Measurements from ENCODE around the gene PELO.

PELO gene

DNA sequence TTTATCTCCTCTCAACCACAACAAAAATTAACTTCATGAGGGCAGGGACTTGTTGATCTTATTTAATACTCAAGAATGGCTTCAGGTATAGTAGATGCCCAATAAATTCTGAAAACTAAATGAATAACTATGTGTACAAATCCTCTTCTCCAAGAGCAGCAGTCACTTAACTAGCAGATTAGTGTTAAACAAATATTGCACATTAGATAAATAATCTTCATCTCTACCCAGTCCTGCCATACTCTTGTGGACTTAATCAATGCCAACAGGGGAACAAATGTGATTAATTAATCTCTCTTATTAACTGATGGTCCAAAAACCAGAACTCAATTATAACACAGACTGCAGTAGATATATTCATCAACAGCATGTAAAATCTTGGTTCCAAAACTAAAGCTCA lies 15.0 kb upstream of the PELO start:
- DNase-seq = no peak

DNA sequence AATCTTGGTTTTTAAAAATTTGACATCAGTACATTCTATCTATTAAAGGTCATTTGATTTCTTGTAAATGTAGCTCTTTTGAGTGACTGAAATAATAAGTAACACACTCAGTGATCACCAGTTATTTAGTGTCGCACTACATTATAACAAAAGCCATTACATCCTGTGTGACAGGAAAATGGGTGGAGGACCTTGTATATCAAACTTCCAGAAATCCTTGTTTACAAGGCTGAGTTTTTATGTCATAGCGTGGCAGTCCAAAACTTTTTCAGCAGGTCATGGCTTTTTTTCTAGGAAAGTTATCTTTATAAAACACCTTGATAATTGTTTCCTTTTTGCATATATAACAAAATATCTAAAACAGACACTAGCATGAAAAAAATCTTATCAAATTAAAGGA lies 14.4 kb upstream of the PELO start:
- no peak for DNase-seq

DNA sequence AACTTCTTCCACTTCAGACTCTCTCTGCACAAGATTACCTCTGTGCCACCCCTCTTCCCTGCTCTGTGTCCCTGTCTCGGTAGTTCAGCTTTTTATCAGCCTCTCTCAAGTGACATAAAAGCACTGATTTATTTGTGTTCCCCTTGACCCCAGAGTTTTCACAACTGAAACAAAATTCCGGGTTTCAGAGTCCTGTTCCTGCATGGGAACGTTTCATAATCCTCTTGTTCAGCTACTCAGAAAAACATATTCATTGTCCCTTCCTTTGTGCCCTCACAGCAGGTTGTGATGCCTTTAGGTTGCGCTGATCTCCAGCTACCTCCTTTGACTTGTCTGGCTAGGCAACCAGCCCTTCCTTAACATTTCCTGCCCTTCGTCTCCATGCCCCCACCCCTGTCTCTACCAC lies 13.7 kb upstream of the PELO start:
- DNase-seq = no peak

DNA sequence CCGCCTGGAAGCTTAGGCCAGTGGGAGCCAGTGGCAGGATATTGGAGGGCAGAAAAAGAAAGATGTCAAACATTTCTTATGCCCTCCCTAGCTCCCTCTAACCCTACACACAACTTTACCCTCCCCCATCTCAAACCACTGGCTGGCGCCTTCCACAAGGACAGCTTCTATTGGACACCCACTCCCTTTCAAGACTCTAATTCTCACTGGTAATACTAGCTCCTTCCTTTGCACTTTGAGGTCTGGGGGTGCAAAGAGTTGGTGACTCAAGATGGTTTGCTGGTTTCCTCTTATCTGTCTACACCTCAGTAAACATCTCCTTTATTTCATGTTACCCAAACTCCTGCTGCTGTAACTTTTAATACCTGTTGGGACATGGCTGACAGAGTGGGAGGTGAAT lies 11.6 kb upstream of the PELO start:
- DNase-seq = peak; percentile 56

DNA sequence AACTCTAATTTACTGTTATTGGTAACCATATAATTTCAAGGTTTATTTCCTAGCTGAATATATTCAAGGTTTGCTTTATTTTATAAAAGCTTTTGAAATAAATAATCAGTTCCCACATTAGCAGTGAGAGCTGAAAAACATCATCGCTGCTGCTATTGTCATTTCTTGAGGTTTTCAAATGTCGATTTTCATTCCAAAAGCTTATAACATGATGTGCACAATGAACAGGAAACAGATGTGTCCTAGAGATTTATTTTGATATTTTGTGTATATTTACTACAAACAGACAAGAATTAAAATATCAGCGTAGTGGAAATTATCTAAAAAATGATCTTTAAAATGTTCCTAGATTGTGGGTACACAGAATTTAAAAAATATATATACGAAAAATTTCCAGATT lies 10.5 kb upstream of the PELO start:
- no peak for DNase-seq

DNA sequence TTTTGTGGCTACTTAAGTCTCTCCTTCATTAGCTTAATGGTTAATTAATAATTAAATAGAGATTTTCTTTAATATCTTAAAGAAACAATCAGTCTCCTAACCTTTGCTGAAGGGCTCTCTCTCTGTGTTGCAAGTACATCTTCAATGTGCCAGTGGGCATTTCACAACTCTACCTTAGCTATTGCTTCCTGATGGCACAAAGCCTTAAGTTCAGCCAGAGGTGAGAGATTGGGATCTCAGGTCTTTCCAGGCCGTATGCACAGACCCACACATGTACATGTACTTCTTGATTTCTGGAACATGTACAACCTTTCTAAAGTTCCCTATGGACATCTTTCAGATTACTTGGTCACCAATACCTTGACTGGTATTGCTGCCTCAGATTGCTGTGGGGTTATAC lies 8.9 kb upstream of the PELO start:
- no peak for DNase-seq

DNA sequence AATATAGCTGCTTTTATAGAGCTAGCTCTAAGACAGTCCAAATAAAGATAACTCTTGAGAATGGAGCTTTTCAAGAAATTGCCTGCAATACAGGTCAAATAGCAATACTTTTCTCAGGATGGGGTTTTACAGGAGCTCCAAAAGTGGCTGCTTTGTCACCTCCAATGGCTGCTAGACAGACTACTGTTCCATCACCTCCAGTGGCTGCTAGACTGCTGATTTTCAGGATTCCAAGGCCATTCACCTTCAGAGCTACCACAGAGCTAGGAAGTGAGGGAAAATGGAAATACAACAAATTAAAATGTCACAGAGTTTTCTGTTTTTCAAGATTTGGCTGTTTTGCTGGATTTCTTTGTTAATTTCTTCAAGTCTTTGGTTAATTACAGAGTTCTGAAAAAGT lies 8.5 kb upstream of the PELO start:
- no peak for DNase-seq

DNA sequence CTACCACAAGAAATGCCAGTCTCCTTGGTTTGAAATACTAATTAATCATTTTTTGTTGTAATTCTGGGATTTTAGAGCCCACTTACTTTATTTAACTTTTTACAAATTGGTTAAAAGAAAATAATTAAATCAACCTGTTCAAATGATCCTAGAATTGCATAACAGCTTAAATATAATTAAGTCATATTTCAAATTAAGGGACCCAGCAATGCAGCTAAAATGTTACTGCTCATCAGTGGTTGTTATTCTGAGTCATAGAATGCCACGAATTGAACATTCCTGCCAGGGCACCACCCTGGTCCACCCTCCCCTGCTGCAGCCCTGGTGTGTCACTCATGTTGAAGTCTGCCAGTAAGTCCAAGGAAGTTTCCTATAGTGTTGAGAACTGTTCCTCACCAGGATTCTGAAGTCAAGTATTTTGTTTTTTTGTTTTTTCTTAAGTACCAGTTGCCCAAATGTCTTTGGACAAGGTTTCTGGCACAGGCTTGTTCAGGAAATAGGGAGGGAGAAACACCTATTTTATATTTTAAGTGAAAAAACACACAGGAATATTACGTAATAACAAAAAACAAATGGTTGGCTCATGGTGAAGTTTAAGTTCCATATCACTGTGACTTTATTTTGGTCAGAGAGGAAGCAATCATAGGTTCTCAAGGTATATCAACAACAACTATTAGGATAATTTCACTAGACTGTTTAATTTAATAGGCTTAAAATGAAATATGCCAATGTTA lies 4.3 kb upstream of the PELO start:
- no peak for DNase-seq

DNA sequence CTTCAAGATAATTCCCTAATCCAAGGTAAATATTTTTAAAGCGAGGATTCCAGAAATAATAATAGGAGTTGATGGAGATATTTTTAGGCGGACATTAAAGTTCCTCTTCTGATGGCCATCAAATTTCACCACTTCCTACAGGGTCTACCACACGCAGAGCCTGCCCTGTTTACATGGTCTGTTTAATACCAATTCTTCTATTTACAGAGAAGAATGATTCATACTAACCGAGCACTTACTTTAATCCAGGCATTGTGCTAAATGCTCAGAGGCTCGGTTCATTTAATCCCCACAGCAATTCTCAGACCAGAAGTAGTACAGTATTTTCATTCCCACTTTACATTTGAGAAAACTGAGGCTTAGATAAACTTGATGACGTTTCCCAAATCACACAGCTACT lies 3.0 kb upstream of the PELO start:
- DNase-seq = no peak

DNA sequence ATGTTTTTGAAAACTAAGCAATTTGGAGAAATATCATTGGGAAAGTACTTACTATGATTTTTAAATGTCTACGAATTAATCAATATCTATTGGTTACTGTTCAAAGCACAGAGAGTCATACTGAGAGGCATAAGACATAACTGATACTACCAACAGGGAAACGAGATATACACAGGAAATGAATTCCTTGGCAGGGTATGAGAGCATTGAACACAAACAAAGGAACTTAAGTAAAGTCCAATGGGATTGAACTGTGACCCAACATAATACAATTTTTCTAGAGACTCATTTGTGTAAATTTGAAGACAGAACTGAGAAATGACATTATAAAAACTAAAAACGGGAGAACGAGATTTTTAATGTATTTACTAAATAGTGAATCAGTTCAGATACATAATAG lies 1.3 kb upstream of the PELO start:
- DNase-seq = no peak

DNA sequence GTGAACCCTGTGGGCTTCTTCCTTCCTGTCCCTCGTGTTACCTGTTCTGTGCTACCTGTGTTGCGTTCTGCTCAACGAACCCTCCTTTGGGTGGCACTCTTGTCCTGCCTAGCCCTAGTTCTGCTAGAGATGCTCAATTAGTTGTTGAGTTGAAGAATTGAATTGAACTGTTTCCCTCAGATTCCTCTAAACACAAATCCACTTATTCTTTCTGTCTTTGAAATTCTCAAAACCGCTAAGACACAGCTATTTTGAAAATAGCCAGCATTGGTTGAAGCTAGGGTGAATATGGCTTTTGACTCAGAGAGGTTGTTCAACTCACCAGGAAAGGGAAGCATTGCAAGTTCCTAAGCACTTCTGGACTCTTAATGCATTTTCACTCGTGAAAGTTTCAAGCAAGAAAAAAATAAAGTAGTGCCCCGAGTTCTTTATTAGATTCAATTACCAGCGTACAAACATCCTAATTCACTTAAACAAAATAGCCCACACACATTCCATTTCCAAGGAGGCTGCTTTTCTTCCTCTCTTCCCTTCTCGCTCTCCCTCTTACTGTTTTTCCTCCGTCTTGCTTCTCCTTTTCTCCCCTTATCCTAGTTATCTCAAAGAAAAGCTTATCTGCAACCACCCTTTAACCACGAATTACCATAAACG lies 642 bp upstream of the PELO start:
- peak; percentile 64 for DNase-seq

DNA sequence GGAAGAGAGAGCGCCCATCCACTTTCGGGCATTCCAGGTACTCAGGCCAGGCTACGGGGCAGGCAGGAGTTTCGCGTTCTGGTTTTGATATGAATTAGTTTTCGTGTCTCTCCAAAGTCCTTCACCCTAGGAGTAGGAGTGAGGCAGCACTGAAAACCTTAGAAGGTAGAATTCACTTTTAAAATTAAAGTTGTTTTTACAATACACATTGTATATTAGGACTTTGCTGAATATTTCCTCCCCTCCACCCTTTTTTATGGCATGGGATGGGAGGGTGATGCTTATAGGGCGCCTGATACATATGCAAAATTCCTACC lies 747 bp downstream of the PELO start:
- DNase-seq = no peak

DNA sequence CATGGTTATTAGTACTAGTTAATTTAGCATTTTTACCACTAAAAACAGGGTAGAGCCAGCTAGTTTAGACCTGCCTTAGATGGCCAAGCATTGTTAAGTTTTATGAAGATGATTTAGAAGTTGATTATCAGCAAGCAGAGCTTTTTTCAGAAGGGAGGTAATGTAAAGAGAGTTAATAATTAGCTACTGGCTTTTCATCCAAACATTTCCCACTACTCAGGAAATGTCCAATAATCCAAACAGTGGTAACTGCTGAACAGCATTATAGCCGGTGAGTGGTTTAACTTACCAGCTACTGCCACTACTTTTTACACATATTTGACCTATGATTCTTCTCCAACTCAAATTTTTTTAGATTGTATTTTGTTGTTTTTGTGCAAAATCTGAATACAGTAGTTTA lies 1.7 kb downstream of the PELO start:
- no peak for DNase-seq

DNA sequence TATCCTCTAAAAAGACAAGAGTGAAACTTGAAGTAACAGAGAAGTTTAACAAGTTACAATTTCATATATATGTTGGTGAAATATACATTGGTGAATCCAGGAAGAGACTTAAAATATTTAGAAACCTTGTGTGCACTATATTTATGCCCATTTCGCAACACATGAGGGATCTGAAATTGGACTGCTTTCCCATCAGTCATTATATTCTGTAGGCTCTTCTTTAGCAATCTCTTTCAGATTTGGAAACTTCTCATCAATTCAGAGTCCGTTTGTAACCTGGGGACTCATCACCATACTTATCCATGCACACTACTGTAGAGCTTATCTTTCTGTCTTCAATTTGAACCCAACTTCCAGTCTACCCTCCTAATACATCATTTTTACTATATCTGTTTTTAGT lies 2.1 kb downstream of the PELO start:
- DNase-seq = no peak

DNA sequence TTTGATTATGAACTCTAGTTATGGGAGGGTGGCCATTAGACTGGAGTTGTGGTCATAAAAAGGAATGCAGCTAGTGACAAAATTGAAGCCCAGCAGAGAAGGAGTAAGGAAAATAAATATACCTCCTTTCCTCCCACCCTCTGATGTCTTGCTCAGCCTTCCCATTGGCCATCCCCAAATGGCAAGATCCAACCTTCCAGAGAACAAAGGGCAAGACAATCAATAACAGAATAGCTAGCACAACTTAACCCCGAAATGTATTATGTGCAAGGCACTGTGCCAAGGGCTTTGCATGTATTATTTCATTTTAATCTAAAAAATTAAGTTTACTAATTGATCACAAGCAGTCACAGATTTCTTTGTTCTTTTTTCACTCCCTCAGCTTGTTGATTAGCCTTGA lies 3.6 kb downstream of the PELO start:
- no peak for DNase-seq

DNA sequence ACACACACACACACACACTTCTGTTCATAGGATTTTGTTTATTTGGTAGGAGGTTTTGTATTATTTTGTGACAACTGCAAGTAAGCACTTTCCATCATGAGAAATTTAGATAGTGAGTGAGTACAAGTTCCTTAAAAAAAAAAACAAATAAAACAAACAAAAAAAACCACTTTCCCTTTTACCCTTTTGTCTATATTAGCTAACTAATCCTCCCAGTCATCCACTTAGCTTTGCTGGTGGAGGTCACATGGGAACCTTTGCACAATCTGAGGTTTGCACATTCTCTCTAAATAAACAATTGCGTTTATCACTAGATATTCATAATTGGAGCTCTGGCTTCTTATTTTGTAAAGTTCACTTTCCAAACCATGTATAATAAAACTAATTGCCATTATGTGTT lies 6.8 kb downstream of the PELO start:
- no peak for DNase-seq

DNA sequence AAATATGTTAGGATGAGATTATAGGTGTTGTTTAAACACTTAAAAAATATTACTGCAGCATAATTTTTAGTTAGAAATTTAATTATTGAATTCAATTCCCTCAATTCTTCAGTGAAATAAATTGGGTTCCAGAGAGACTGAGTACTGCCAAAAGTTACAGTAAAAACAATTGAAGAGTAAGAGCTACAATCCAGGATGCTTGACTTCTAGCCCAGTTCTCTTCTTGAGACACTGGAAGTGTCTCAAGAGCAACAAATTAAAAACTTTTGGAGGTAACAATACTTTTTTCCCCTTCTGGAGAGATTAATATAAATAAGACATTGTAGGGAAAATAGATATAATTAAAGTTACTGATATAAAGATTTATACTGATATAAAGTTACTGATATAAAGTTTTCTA lies 8.3 kb downstream of the PELO start:
- DNase-seq = no peak

DNA sequence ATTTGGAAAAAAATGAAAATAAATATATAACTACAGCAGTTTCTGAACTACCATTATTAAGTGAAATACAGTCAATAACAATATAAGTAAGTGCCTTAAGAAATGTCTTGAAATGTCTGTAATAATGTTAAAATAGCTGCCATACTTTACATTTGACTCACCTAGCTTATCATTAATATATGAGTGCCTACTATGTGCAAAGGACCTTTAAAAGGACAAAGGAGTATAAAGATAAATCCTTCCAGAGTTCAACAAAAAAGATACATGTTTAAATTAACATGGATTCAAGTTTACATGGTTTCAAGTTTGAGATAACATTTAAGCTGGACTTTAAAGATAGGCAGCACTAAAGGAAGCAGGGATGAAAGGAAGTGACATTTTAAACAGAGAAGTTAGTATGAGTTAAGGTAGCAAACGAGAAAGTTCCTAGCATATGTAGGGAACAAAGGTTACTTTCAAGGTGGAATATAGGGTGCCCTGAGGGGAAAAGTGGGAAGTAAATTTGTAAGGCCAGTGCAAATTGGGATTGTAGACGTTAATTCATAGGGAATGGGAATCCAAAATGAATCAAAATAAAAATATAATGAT lies 8.9 kb downstream of the PELO start:
- no peak for DNase-seq

DNA sequence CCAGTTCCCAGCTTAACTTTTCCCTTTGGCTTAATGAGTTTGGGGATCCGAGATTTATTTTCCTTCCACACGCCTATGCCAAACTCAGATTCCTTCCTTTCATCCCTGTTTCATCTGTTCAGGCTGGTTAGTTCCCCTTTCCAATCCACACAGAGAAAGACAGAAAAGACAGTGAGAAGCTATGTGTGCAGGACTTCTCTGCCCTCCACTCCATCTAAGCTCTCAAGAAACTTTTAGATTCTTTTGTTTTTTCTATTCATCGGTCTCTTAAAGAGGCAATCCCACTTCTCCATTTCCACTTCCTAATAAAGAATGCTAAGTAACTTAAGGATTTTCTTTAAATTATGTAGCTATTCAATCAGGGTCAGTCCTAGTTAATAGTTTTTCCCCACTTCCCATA lies 11.2 kb downstream of the PELO start:
- DNase-seq = no peak

DNA sequence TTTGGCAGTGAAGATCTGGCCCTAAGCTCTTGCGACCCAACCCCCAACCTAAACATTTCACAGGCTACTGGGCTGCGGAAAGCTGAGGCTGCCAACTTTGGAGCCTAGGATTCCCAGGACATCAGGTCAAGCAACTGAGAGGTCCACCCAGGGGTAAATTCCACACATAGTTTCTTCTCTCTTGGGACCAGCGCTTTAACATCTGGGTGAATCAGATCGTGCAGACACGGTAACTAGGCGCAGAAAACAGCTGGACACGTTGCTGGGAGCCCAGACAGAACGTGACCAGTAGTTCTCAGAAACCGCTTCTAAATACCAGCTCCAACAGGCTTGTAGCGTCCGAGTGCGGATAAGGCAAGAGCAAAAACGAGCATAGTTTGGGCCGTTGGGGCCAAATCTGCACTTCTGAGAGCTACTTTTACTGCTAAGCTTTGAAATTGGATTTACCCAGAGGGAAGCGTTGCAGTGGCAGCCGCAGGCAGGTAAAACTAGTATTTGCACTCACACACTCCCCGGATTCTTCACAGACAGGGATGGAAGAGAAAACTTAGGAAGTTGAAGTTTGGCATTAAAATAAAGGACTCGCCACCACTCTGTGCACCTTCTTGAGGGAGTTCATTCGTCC lies 11.8 kb downstream of the PELO start:
- DNase-seq = no peak

DNA sequence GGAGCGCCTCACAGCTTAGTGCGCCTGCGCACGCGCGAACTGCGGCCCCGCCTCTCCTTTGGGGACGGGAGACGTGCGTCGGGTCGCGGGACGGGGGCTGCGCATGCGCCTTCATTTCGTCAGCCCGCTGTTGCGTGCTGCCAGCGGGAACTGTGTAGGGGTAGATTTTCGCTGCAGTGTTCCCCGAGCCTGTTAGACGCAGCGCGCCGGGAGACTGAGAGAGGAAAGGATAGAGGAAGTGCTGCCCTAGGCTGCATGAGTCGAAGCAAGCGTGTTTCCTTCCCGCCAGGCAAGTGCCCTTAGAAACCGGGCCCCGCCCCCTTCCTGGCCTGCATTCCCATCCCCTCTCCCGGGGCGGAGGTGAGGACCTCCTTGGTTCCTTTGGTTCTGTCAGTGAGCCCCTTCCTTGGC lies 12.3 kb downstream of the PELO start:
- peak; percentile 94 for DNase-seq

DNA sequence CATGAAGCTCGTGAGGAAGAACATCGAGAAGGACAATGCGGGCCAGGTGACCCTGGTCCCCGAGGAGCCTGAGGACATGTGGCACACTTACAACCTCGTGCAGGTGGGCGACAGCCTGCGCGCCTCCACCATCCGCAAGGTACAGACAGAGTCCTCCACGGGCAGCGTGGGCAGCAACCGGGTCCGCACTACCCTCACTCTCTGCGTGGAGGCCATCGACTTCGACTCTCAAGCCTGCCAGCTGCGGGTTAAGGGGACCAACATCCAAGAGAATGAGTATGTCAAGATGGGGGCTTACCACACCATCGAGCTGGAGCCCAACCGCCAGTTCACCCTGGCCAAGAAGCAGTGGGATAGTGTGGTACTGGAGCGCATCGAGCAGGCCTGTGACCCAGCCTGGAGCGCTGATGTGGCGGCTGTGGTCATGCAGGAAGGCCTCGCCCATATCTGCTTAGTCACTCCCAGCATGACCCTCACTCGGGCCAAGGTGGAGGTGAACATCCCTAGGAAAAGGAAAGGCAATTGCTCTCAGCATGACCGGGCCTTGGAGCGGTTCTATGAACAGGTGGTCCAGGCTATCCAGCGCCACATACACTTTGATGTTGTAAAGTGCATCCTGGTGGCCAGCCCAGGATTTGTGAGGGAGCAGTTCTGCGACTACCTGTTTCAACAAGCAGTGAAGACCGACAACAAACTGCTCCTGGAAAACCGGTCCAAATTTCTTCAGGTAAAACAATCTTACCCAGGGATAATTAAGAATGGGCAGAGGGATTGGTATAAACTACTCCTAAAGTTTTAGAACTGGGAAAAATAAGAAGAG lies 12.9 kb downstream of the PELO start:
- peak; percentile 56 for DNase-seq

DNA sequence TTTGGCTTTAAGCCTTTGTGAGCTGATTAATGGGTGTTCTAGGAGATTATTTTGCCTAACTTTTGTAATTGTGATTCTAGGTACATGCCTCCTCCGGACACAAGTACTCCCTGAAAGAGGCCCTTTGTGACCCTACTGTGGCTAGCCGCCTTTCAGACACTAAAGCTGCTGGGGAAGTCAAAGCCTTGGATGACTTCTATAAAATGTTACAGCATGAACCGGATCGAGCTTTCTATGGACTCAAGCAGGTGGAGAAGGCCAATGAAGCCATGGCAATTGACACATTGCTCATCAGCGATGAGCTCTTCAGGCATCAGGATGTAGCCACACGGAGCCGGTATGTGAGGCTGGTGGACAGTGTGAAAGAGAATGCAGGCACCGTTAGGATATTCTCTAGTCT lies 13.6 kb downstream of the PELO start:
- no peak for DNase-seq

Data from CD4-positive, alpha-beta T cell treated with Interleukin-10 for 1 hour (primary cell).